ENCODE results near the gene STRBP.

Gene STRBP

DNA sequence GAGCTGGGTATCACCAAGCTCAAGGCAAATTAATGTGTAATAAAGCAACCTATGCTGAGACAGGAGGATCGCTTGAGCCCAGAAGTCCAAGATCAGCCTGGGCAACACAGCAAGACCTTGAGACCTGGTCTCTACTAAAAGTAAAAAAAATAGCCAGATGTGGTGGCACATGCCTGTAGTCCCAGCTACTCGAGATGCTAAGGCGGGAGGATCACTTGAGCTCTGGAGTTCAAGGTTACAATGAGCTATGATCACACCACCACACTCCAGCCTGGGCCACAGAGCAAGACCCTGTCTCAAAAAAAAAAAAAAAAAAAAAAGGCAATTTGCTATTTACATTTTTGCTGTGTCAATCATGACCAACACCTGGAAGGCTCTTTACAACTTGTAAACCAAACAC is 5.2 kb downstream of the STRBP start:
- Histone ChIP-seq H3K9me3 (no peaks in the 10 kb centered on the region), H3K36me3 (no peaks in the 10 kb centered on the region), H3K27me3 (peaks cover 15% of the 10 kb centered on the region), H3K27ac (no peak overlapping the region), H3K4me3 (ENCODE audit: low read depth in 1 of 2, low read length in 1 of 2) (no peak overlapping the region), H3K4me1 (ENCODE audit: control insufficient read depth in 1 of 2, insufficient read depth in 1 of 2, low read depth in 1 of 2, low read length in 1 of 2) (peaks cover 7 to 9% of the 10 kb centered on the region in 2 experiments)
- TF ChIP-seq, protein P1, sequence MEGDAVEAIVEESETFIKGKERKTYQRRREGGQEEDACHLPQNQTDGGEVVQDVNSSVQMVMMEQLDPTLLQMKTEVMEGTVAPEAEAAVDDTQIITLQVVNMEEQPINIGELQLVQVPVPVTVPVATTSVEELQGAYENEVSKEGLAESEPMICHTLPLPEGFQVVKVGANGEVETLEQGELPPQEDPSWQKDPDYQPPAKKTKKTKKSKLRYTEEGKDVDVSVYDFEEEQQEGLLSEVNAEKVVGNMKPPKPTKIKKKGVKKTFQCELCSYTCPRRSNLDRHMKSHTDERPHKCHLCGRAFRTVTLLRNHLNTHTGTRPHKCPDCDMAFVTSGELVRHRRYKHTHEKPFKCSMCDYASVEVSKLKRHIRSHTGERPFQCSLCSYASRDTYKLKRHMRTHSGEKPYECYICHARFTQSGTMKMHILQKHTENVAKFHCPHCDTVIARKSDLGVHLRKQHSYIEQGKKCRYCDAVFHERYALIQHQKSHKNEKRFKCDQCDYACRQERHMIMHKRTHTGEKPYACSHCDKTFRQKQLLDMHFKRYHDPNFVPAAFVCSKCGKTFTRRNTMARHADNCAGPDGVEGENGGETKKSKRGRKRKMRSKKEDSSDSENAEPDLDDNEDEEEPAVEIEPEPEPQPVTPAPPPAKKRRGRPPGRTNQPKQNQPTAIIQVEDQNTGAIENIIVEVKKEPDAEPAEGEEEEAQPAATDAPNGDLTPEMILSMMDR (IDR thresholded peaks at IDR 0.05): no peak

- Histone ChIP-seq H3K36me3 (no peaks in the 10 kb centered on the region), H3K9me3 (no peaks in the 10 kb centered on the region), H3K27me3 (peaks cover 8% of the 10 kb centered on the region), H3K4me3 (ENCODE audit: low read depth in 1 of 2, low read length in 1 of 2) (no peak overlapping the region), H3K4me1 (ENCODE audit: control insufficient read depth in 1 of 2, insufficient read depth in 1 of 2, low read depth in 1 of 2, low read length in 1 of 2) (peaks cover 1 to 3% of the 10 kb centered on the region in 2 experiments), H3K27ac (no peak overlapping the region)
- TF ChIP-seq, protein P1 (IDR thresholded peaks at IDR 0.05): no peak
These were observed 6.0 kb downstream of the STRBP start for GRCh38 chr9:123262338-123262737.

DNA sequence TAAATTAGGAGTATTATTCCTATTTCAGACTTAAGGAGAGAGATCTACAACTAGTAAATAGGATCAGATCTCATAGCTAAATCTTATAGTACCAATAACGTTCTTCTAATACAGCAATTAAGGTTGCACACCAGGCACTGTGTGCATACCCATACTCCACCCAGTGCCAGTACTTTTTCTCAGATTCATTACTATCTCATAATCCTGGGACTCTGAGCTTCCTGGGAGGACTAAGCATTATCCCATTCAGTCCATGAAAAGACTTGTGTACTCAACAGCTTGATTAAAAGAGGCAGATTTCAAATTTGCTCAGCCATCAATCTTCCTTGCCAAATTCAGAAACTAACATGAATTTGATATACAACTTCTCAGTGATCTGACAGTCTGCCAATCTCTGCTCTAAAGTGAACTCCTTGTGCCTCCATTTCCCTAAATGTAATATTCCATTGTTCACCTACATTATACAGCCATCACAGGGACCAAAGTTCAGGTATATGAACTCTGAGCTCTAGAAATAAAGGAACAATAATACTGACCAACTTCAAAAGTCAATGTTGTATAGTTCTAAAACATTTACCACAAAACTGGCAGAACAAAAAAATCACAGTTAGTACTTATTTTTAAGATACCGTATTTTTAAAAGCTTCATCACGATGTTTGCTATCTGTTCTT is 7.2 kb downstream of the STRBP start:
- Histone ChIP-seq H3K4me3 (ENCODE audit: low read depth in 1 of 2, low read length in 1 of 2) (no peak overlapping the region), H3K27ac (no peak overlapping the region), H3K36me3 (no peaks in the 10 kb centered on the region), H3K4me1 (ENCODE audit: control insufficient read depth in 1 of 2, insufficient read depth in 1 of 2, low read depth in 1 of 2, low read length in 1 of 2) (no peaks in the 10 kb centered on the region), H3K9me3 (no peaks in the 10 kb centered on the region), H3K27me3 (no peaks in the 10 kb centered on the region)
- TF ChIP-seq, protein P1 (IDR thresholded peaks at IDR 0.05): no peak

GRCh38 chr9:123260340-123260739 is 8.0 kb downstream of the STRBP start:
- no peaks in the 10 kb centered on the region for H3K36me3 ChIP-seq
- H3K4me1 ChIP-seq (ENCODE audit: control insufficient read depth in 1 of 2, insufficient read depth in 1 of 2, low read depth in 1 of 2, low read length in 1 of 2): no peaks in the 10 kb centered on the region
- no peaks in the 10 kb centered on the region for H3K27me3 ChIP-seq
- no peak overlapping the region for H3K4me3 ChIP-seq (ENCODE audit: low read depth in 1 of 2, low read length in 1 of 2)
- H3K27ac ChIP-seq: no peak overlapping the region
- TF ChIP-seq, protein P1 (IDR thresholded peaks at IDR 0.05): no peak
- H3K9me3 ChIP-seq: no peaks in the 10 kb centered on the region

DNA sequence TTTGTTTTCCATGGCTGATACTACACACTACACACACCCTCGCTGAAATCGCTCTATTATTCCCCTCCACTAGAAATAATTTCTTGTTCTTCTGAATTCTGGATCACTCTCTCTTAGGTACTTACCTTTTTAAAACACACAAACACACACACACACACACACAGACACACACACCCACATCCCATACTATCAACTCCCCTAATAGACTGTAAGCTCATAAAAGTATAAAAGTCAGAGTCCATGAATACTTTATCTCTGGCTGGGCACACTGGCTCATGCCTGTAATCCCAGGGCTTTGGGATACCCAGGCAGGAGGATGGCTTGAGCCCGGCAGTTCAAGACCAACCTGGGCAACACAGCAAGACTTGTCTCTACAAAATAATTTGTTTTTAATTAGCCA is 11.1 kb downstream of the STRBP start:
- TF ChIP-seq, protein P1 (IDR thresholded peaks at IDR 0.05): no peak
- Histone ChIP-seq H3K27ac (no peak overlapping the region), H3K4me3 (ENCODE audit: low read depth in 1 of 2, low read length in 1 of 2) (no peak overlapping the region), H3K9me3 (no peaks in the 10 kb centered on the region), H3K36me3 (no peaks in the 10 kb centered on the region), H3K4me1 (ENCODE audit: control insufficient read depth in 1 of 2, insufficient read depth in 1 of 2, low read depth in 1 of 2, low read length in 1 of 2) (no peaks in the 10 kb centered on the region), H3K27me3 (no peaks in the 10 kb centered on the region)

Measured in neutrophil (primary cell).